NCI-H146 treated with DMSO at 0.1 percent for 48 hours (cell line): ENCODE data around the gene RAET1E.
A peak's percentile ranks its signal among the peaks of the same experiment; 100 is the strongest.
"Not testable (repeated sequence)": the region's sequence is repeated elsewhere in the genome, so short reads cannot be mapped to it uniquely, and the experiment has no call there.

Experiments used
- DNase-seq: peaks from one replicate; lab custom pipeline; 2025; ENCODE audit not compliant: unreplicated experiment; lab: John Stamatoyannopoulos, UW

Gene RAET1E

GRCh38 chr6:149862922-149863697, 34.8 kb downstream of the RAET1E start:
- peak; percentile 54 for DNase-seq

GRCh38 chr6:149862424-149862738, 35.5 kb downstream of the RAET1E start:
- not testable (repeated sequence) for DNase-seq

DNA sequence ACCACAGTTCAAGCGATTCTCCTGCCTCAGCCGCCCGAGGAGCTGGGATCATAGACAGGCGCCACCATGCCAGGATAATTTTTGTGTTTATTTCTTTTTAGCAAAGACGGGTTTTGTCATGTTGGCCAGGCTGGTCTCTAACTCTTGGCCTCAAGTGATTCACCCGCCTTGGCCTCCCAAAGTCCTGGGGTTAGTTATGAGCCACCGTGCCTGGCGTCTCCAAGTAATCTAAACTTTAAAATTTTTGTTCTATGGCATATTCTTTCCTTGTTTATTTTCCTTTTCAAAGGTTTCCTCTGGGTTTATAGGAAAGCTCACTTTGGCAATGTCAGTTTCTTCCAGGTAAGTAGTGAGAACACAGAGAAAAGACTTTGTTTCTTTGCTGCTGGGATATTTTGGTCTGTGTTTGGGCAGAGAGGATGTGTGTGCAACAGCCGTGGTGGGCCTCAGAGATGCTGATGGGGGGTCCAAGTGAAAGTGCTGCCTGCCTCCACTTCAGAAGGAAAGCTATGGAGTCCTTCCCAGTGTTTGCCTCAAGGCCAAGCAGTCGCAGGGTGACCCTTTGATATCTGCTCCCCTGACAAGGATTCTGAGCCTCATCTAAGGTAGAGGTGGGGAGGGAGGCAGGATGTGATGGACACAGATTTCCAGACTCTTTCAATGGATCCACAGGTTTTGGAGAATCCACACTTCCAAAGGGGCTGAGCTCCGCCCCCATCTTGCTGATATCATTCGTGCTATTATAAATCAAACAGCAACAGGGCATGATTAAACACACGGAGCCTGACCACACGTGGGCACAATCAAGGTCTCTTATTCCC, 36.1 kb downstream of the RAET1E start:
- no peak for DNase-seq

GRCh38 chr6:149860834-149861602, 36.9 kb downstream of the RAET1E start:
- peak; percentile 52 for DNase-seq

DNA sequence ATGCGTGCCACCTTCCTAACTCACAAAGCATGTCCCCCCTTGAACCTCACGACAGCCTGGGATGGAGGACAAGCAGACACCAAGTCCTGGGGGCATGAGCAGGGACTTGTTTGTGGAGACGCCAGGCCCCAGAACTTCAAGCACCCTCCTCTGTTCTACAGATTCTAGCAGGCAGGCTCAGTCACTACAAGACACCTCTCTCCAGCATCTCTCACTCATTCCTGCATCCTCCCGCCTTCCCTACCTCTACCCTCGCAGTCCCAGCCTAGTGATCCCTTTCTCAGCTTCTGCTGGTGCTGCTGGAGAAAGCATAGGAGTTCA, 37.4 kb downstream of the RAET1E start:
- no peak for DNase-seq

GRCh38 chr6:149859938-149860337, 38.0 kb downstream of the RAET1E start:
- peak; percentile 84 for DNase-seq

- peak; percentile 94 for DNase-seq
Measured at GRCh38 chr6:149859368-149859767, 38.5 kb downstream of the RAET1E start.

DNA sequence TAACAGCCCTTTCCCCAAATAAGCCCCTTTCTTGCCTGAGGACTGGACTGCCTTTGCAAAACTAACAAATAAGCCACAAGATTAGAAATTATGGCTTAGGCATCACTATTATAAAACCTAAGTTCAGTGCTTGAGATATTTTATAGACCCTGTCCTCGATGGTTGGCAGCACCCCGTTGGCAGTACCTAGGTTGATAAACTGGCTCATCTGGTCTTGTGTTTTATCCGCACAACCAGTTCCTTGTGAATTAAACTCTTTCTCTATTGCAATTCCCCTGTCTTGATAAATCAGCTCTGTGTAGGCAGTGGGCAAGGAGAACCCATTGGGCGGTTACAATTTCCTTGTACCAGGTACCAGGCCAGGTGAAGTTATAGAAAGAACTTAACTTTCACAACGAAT, 40.4 kb downstream of the RAET1E start:
- no peak for DNase-seq

GRCh38 chr6:149856256-149856994, 41.5 kb downstream of the RAET1E start:
- no peak for DNase-seq

GRCh38 chr6:149855741-149856140, 42.2 kb downstream of the RAET1E start:
- DNase-seq = peak; percentile 54

- DNase-seq = no peak
Measured at GRCh38 chr6:149855040-149855654, 42.8 kb downstream of the RAET1E start.

- DNase-seq = no peak
Measured at GRCh38 chr6:149854532-149854931, 43.4 kb downstream of the RAET1E start.

DNA sequence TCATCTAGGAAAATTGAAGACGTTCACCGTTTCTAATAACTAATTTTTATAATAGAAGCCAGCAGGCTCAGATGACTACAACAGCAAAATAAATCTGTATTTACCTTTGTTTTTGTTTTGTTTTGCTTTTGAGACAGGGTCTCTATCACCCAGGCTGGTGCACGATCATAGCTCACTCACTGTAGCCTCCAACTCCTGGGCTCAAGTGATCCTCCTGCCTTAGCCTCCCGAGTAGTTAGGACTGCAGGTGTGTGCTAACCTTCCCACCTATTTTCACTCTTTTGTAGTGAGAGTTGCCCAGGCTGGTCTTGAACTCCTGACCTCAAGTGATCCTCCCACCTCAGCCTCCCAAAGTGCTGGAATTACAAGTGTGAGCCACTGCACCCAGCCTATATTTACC, 43.9 kb downstream of the RAET1E start:
- DNase-seq = not testable (repeated sequence)

GRCh38 chr6:149852881-149853280, 45.0 kb downstream of the RAET1E start:
- no peak for DNase-seq

- no peak for DNase-seq
Measured at GRCh38 chr6:149852180-149852579, 45.7 kb downstream of the RAET1E start.

- no peak for DNase-seq
Measured at GRCh38 chr6:149851461-149852110, 46.3 kb downstream of the RAET1E start.

DNA sequence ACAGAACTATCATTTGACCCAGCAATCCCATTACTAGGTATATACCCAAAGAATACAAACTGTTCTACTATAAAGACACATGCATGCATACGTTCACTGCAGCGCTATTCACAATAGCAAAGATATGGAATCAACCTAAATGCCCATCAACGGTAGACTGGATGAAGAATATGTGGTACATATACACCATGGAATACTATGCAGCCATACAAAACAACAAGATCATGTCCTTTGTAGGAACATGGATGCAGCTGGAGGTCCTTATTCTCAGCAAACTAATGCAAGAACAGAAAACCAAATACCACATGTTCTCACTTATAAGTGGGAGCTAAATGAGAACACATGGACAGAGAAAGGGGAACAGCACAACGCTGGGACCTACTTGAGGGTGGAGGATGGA, 49.6 kb downstream of the RAET1E start:
- DNase-seq = not testable (repeated sequence)
